ENCODE measurements around the gene JOSD2.
A peak's percentile ranks its signal among the peaks of the same experiment; 100 is the strongest.

JOSD2 gene

DNA sequence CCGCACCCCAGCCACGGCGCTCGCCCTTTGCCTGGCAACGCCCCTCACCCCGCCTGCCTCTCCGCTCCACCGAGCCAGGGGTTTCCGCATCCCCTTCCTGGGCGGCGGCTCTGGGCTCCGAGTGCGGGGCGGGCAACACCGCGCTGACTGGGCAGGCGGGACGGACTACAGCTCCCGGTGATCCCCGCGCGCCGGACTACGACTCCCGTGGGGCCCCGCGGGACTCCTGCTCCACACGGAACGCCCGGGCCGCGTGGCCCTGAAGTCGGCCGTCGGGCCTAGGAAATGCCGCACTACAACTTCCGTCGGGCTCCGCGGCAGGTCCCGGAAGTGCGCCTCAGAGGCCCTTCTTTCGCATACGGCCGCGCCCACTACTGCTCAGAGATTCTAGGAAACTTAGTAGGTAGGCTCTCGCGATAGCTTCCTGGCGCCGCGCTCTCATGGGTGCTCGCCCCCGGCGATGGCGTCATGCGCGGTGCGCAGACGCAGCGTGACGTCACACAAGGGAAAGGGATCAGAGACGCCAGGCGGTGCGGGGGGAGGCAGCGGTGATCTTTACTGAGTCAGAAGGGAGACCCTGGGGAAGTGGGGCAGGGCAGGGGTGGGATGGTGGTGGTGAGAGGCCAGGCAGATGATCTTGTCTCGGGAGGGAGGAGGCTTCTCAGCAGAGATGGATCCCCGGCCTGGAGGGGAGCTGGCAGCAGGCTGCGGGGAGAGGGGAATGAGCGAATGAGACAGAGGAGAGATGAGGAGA lies at the start of gene JOSD2:
JOSD2 (minus strand) TSS at position 123 of the 754 bp plus-strand sequence. CDS start 760 bp downstream, outside the sequence.
- peak; percentile 97 for DNase-seq (ENCODE audit: low spot score in 2 of 2)
- in situ Hi-C loops (cut with MboI; ENCODE audit: low sequenced_read_pairs), result no loop called here

GRCh38 chr19:50559636-50560035 lies 48.6 kb upstream of the JOSD2 start:
- DNase-seq (ENCODE audit: low spot score in 2 of 2), result no peak
- in situ Hi-C loops (cut with MboI; ENCODE audit: low sequenced_read_pairs), result no loop called here
- H3K27me3 ChIP-seq (ENCODE audit: low read depth), result peaks cover 26% of the 10 kb centered on the region
- H3K9me3 ChIP-seq, result no peaks in the 10 kb centered on the region
- H3K36me3 ChIP-seq (replicated peaks), result no peaks in the 10 kb centered on the region
- H3K4me1 ChIP-seq, result peaks cover 4% of the 10 kb centered on the region; the same call in 1 of the 2 replicates
- H3K4me3 ChIP-seq, result no peak overlapping the region

More for the DNA sequence above, at the start of gene JOSD2:
- H3K27me3 ChIP-seq (ENCODE audit: low read depth), result no peaks in the 10 kb centered on the region
- peak within 1 kb of the TSS; percentile 57 for H3K4me3 ChIP-seq
- H3K9me3 ChIP-seq, result no peaks in the 10 kb centered on the region
- no peaks in the 10 kb centered on the region for H3K36me3 ChIP-seq (replicated peaks)
- no peaks in the 10 kb centered on the region for H3K4me1 ChIP-seq

DNA sequence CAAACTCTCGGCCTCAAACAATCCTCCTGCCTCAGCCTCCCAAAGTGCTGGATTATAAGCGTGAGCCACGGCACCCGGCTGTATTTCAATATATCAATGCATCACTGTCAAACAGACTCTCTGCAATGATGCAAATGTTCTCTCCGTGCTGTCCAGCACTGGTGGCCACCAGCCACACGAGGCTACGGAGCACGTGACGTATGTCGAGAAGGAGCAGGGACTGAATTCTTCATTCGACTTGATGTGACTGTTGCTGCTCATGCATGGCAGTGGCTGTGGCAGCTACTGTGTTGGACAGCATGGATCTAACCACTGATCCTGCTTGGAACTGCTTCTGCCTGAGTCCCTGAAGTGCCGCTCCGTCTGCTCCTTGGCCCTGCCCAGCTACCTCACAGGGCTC lies 47.5 kb upstream of the JOSD2 start:
- in situ Hi-C loops (cut with MboI; ENCODE audit: low sequenced_read_pairs), result no loop called here
- DNase-seq (ENCODE audit: low spot score in 2 of 2), result no peak
- H3K27me3 ChIP-seq (ENCODE audit: low read depth), result peaks cover 14% of the 10 kb centered on the region
- H3K9me3 ChIP-seq, result no peaks in the 10 kb centered on the region
- H3K4me3 ChIP-seq, result no peak overlapping the region
- peaks cover 4% of the 10 kb centered on the region; the same call in 1 of the 2 replicates for H3K4me1 ChIP-seq
- H3K36me3 ChIP-seq (replicated peaks), result no peaks in the 10 kb centered on the region

GRCh38 chr19:50558039-50558438 lies 47.0 kb upstream of the JOSD2 start:
- peaks cover 4% of the 10 kb centered on the region; the same call in 1 of the 2 replicates for H3K4me1 ChIP-seq
- H3K36me3 ChIP-seq (replicated peaks), result no peaks in the 10 kb centered on the region
- in situ Hi-C loops (cut with MboI; ENCODE audit: low sequenced_read_pairs), result no loop called here
- H3K9me3 ChIP-seq, result no peaks in the 10 kb centered on the region
- peaks cover 10% of the 10 kb centered on the region for H3K27me3 ChIP-seq (ENCODE audit: low read depth)
- H3K4me3 ChIP-seq, result no peak overlapping the region
- DNase-seq (ENCODE audit: low spot score in 2 of 2), result no peak

- H3K27me3 ChIP-seq (ENCODE audit: low read depth), result peaks cover 6% of the 10 kb centered on the region; the same call in 1 of the 2 replicates
- in situ Hi-C loops (cut with MboI; ENCODE audit: low sequenced_read_pairs), result no loop called here
- no peaks in the 10 kb centered on the region for H3K36me3 ChIP-seq (replicated peaks)
- no peaks in the 10 kb centered on the region for H3K9me3 ChIP-seq
- H3K4me3 ChIP-seq, result peak overlapping the region; percentile 38
- peaks cover 4% of the 10 kb centered on the region; the same call in 1 of the 2 replicates for H3K4me1 ChIP-seq
- DNase-seq (ENCODE audit: low spot score in 2 of 2), result no peak
Measured at GRCh38 chr19:50557009-50557613, 46.1 kb upstream of the JOSD2 start.

- peaks cover 10% of the 10 kb centered on the region; the same call in 1 of the 2 replicates for H3K27me3 ChIP-seq (ENCODE audit: low read depth)
- peak overlapping the region; percentile 38 for H3K4me3 ChIP-seq
- no peaks in the 10 kb centered on the region for H3K36me3 ChIP-seq (replicated peaks)
- H3K4me1 ChIP-seq, result peaks cover 4% of the 10 kb centered on the region; the same call in 1 of the 2 replicates
- in situ Hi-C loops (cut with MboI; ENCODE audit: low sequenced_read_pairs), result no loop called here
- H3K9me3 ChIP-seq, result no peaks in the 10 kb centered on the region
- DNase-seq (ENCODE audit: low spot score in 2 of 2), result peak; percentile 50 to 98
Measured at GRCh38 chr19:50556282-50557008, 45.5 kb upstream of the JOSD2 start.

DNA sequence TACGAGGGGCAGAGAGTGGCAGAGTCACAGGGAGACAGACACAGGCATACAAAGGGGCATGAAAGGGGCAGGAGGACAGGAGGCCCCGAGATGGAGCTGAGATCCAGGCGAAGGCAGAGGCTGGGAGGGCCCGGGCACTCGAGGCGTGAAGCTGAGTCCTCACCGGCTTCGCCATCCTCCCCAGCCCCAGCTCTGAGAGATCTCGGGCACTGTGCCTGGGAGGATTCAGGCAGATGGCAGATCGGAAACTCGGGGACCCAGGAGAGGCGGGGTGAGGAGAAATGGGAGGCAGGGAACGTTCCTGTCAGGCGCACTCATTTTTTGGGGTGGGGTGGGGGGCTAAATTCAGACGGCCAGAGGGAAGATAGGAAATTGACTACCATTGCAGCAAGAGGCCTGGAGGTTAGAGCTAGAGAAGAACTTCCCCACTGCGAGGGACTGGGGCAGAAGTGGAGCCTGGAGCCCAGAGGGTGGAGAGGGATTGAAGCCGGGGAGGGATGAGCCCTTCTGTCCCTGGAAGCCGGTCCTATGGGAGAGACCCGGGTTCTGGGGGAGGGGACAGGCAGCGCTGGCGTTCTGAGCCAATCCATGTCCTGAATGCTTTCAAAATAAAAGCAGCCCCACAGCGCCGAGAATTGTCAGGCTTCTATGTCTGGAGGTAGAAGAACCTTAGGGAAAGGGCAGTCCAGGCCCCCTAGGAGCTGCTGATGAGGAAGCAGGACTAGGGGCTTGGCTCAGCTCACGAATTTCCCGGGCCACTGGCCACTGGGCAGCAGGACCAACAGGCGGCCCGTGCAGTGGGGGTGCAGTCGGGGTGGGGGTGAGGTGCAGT lies 44.7 kb upstream of the JOSD2 start:
- peak; percentile 39 to 75 for DNase-seq (ENCODE audit: low spot score in 2 of 2)
- H3K9me3 ChIP-seq, result no peaks in the 10 kb centered on the region
- H3K27me3 ChIP-seq (ENCODE audit: low read depth), result peaks cover 14% of the 10 kb centered on the region; the same call in 1 of the 2 replicates
- in situ Hi-C loops (cut with MboI; ENCODE audit: low sequenced_read_pairs), result no loop called here
- no peaks in the 10 kb centered on the region for H3K36me3 ChIP-seq (replicated peaks)
- H3K4me3 ChIP-seq, result peak overlapping the region; percentile 38
- peaks cover 4% of the 10 kb centered on the region; the same call in 1 of the 2 replicates for H3K4me1 ChIP-seq

DNA sequence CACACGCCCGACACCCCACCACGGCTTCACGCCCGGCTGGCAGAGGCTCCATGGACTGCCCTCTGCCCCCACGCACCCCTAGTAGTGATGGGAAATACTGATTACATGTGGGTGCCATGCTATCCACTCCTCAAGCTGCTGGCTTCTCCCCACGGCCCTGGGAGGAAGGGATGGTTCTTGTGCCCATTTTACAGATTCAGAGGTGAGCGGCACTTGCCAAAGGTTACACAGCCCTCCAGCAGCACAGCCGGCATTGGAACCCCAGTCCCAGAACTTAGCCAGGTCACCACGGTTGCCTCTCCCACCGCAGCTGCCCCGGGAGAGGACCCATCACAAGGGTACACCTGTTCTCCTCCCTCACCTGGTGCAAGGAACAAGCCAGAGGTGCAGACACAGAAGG lies 44.0 kb upstream of the JOSD2 start:
- in situ Hi-C loops (cut with MboI; ENCODE audit: low sequenced_read_pairs), result no loop called here
- no peak overlapping the region for H3K4me3 ChIP-seq
- no peaks in the 10 kb centered on the region for H3K9me3 ChIP-seq
- DNase-seq (ENCODE audit: low spot score in 2 of 2), result no peak
- H3K27me3 ChIP-seq (ENCODE audit: low read depth), result peaks cover 17% of the 10 kb centered on the region; the same call in 1 of the 2 replicates
- peaks cover 4% of the 10 kb centered on the region; the same call in 1 of the 2 replicates for H3K4me1 ChIP-seq
- no peaks in the 10 kb centered on the region for H3K36me3 ChIP-seq (replicated peaks)

GRCh38 chr19:50554212-50554611 lies 43.2 kb upstream of the JOSD2 start:
- DNase-seq (ENCODE audit: low spot score in 2 of 2), result no peak
- Histone ChIP-seq H3K4me1 (peaks cover 4% of the 10 kb centered on the region; the same call in 1 of the 2 replicates), H3K9me3 (no peaks in the 10 kb centered on the region), H3K4me3 (no peak overlapping the region), H3K36me3 (replicated peaks) (no peaks in the 10 kb centered on the region), H3K27me3 (ENCODE audit: low read depth) (peaks cover 19% of the 10 kb centered on the region)
- in situ Hi-C loops (cut with MboI; ENCODE audit: low sequenced_read_pairs), result no loop called here

GRCh38 chr19:50553134-50553703 lies 42.2 kb upstream of the JOSD2 start:
- Histone ChIP-seq H3K36me3 (replicated peaks) (no peaks in the 10 kb centered on the region), H3K4me1 (peaks cover 4% of the 10 kb centered on the region; the same call in 1 of the 2 replicates), H3K4me3 (no peak overlapping the region), H3K27me3 (ENCODE audit: low read depth) (peaks cover 19% of the 10 kb centered on the region), H3K9me3 (no peaks in the 10 kb centered on the region)
- DNase-seq (ENCODE audit: low spot score in 2 of 2), result no peak
- in situ Hi-C loops (cut with MboI; ENCODE audit: low sequenced_read_pairs), result no loop called here

DNA sequence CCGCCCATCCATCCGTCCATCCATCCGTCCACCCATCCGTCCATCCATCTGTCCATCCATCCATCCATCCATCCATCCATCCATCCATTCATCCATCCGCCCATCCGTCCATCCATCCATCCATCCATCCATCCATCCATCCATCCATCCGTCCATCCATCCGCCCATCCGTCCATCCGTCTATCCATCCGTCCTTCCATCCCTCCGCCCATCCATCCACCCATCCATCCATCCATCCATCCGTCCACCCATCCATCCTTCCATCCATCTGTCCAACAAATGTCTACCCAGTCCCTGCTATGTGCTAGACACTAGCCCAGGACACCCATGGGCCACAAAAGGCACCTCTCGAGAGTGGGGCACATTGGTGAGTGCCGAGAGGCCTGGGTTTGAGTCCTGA lies 41.5 kb upstream of the JOSD2 start:
- H3K4me1 ChIP-seq, result peaks cover 4% of the 10 kb centered on the region; the same call in 1 of the 2 replicates
- no peak overlapping the region for H3K4me3 ChIP-seq
- H3K27me3 ChIP-seq (ENCODE audit: low read depth), result peaks cover 19% of the 10 kb centered on the region
- H3K9me3 ChIP-seq, result no peaks in the 10 kb centered on the region
- H3K36me3 ChIP-seq (replicated peaks), result no peaks in the 10 kb centered on the region
- DNase-seq (ENCODE audit: low spot score in 2 of 2), result no peak
- in situ Hi-C loops (cut with MboI; ENCODE audit: low sequenced_read_pairs), result no loop called here

DNA sequence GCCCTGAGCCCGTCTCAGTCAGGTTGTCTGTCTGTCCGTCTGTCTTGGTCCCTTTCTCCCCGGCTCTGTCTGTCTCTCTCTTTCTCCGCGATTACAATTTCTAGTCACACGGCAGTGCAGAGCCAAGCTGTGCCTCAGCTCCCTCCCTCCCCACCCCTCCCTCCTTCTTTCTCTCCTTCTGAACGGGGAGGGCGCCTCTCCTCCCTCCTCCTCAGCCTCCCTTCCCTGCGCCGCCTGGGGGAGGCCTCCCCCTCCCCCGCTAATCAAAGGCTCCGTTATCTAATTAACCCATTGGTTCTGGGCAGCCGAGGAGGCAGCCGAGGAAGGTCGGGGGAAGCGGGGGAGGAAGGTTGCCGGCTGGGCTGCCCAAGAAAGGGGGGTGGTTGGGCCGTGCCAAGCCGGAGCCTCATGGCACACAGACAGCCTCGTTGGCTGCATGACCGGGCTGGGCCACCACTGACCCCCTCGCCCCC lies 40.8 kb upstream of the JOSD2 start:
- no peak for DNase-seq (ENCODE audit: low spot score in 2 of 2)
- Histone ChIP-seq H3K4me3 (no peak overlapping the region), H3K27me3 (ENCODE audit: low read depth) (peaks cover 19% of the 10 kb centered on the region), H3K36me3 (replicated peaks) (no peaks in the 10 kb centered on the region), H3K4me1 (peaks cover 4% of the 10 kb centered on the region; the same call in 1 of the 2 replicates), H3K9me3 (no peaks in the 10 kb centered on the region)
- in situ Hi-C loops (cut with MboI; ENCODE audit: low sequenced_read_pairs), result no loop called here

Measured in HAP-1 (cell line).